Adrenal gland (tissue), 5 donors: ENCODE data around the gene FHIT.

Source experiments
- POLR2A ChIP-seq, 2 donors: fragments of 450-650 bp; IDR thresholded peaks; one replicate each; pipeline ENCODE4 v1.6.1; 2017; ENCODE audit warnings: antibody characterized with exemption in 2 of 2, mild to moderate bottlenecking in 2 of 2, moderate library complexity in 1 of 2
- TF ChIP-seq, protein P1 (sequence below), 6 experiments: fragments of 450-650 bp in 4 of 6; fragments of 200-600 bp in 2 of 6; sonication (generic) in 1 of 6; IDR thresholded peaks; 1 replicate in 5 of 6; 2 replicates in 1 of 6; pipeline versions ENCODE4 v1.5.1 to v1.8.0; 2016 to 2021; ENCODE audit warnings: antibody characterized with exemption in 6 of 6, mild to moderate bottlenecking in 2 of 6, moderate library complexity in 1 of 6
- donor health status: DM: no; HTN: no; CAD: no.

DNA sequence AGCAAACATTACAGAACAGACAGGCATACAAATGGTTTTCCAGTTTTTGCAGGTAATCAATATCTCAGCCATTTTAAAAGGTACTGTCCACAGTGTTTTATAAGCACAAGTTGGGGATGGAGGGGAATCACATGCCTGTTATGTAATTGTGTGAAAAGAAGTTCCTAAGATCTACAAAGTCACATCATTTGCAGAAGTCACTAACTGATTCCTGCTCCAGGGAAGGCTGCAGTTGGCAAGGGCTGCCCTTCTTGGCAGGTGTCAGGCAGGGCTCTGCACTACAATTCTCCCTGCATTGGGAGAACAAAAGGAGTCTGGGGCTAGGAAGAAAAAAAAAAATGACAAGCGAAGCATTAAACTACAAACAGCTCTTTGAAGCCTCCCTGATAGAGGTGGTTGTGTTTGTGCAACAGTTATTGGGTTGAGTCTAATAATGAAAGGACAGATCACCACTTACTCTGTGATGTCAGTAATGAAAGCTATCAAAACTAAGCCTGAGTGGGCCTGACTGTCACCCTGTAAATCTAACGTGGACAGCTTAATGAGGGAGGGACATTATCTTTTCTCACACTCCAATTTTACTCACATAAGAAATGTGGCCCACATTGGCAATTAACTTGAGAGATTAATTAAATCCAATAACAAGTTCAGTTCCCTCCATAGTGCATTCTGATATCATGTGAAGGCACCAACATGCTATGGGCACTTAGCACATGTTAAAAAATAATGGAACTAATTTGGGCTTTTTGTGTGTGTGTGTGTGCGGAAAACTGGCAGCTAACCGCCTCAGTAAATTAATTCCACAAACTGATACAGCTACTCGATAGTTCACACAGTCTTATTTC is 242.9 kb downstream of the FHIT start:
- TF ChIP-seq, protein P1, sequence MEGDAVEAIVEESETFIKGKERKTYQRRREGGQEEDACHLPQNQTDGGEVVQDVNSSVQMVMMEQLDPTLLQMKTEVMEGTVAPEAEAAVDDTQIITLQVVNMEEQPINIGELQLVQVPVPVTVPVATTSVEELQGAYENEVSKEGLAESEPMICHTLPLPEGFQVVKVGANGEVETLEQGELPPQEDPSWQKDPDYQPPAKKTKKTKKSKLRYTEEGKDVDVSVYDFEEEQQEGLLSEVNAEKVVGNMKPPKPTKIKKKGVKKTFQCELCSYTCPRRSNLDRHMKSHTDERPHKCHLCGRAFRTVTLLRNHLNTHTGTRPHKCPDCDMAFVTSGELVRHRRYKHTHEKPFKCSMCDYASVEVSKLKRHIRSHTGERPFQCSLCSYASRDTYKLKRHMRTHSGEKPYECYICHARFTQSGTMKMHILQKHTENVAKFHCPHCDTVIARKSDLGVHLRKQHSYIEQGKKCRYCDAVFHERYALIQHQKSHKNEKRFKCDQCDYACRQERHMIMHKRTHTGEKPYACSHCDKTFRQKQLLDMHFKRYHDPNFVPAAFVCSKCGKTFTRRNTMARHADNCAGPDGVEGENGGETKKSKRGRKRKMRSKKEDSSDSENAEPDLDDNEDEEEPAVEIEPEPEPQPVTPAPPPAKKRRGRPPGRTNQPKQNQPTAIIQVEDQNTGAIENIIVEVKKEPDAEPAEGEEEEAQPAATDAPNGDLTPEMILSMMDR (IDR thresholded peaks at IDR 0.05), result no peak
- TF ChIP-seq POLR2A (IDR thresholded peaks at IDR 0.05), result no peak
